ENCODE measurements around the gene KCNJ12. TPM values are rescaled to one million over a fixed set of nuclear protein-coding genes. Genes with fewer than 3 reads are reported as not detected.
A peak's percentile ranks its signal among the peaks of the same experiment; 100 is the strongest.
"Not testable (repeated sequence)": the region's sequence is repeated elsewhere in the genome, so short reads cannot be mapped to it uniquely, and the experiment has no call there.

KCNJ12 gene
- total RNA-seq, 4 donors from 2014 or later, result 0.84 to 2.4 (median 1.7) TPM

GRCh38 chr17:21438316-21439014 lies 62.3 kb downstream of the KCNJ12 start:
- not testable (repeated sequence) for H3K4me1 ChIP-seq; H3K9me3 ChIP-seq; DNase-seq (ENCODE audit: low spot score in 2 of 2); H3K27ac ChIP-seq; H3K4me3 ChIP-seq; H3K36me3 ChIP-seq; H3K27me3 ChIP-seq
- 57 to 70% methylated on average over 2 of the region's 6 CpGs for WGBS, 2 donors

DNA sequence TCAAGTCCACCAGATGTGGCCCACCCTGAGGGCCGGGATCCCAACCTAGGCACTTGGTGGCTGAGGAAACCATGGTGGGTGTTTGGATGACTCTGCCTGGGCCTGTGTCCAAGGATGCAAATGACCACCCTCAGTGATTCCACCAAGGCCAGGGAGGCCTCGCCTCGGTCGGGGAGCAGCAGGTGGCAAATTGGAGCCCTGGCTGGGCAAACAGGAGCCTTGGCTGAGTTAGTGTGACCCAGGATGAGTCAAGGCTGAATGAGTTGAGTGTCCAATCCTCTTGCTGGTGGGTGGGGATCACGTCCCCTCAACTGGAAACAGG lies 62.8 kb downstream of the KCNJ12 start:
- H3K4me3 ChIP-seq; H3K36me3 ChIP-seq; H3K27me3 ChIP-seq; DNase-seq (ENCODE audit: low spot score in 2 of 2); H3K27ac ChIP-seq; H3K9me3 ChIP-seq; H3K4me1 ChIP-seq: not testable (repeated sequence)
- WGBS, 2 donors, result 86% methylated on average over 3 of the region's 5 CpGs; no CpG with 5 or more reads in 1 of the 2 donors

DNA sequence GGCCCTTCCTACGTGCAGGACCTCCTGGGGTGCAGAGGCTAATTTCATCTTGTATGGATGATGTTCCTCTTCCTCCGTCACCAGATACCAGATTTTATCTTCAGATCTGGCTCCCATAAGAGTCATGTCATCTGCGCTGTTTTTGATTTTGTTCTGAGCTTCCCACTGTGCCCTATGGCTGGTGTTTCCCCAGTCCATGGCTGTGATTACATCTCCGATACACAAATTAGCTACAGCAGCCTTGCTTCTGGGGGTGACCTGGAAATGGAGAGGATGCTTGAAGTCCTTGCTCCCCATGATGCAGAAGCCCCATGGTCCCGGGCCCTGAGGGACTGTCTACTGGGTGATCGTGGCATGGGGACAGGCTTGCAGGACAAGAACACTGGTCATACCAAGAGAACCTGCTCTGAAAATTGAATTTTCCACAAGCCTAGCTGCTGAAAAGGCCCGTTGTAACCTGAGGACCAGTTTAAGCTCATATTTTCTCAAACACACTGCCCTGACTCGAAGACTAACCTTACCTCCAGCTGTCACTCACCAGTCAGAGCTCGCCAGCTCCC lies 69.0 kb downstream of the KCNJ12 start:
- H3K4me3 ChIP-seq, result no peak overlapping the region
- no peaks in the 10 kb centered on the region for H3K36me3 ChIP-seq
- 81 to 85% methylated on average over 8 to 9 of the region's 9 CpGs for WGBS, 2 donors
- no peak overlapping the region for H3K27ac ChIP-seq
- H3K27me3 ChIP-seq, result no peaks in the 10 kb centered on the region
- TF ChIP-seq EP300 (IDR thresholded peaks at IDR 0.05) (no peak), POLR2A (IDR thresholded peaks at IDR 0.05) (no peak)
- TF ChIP-seq, protein P1, sequence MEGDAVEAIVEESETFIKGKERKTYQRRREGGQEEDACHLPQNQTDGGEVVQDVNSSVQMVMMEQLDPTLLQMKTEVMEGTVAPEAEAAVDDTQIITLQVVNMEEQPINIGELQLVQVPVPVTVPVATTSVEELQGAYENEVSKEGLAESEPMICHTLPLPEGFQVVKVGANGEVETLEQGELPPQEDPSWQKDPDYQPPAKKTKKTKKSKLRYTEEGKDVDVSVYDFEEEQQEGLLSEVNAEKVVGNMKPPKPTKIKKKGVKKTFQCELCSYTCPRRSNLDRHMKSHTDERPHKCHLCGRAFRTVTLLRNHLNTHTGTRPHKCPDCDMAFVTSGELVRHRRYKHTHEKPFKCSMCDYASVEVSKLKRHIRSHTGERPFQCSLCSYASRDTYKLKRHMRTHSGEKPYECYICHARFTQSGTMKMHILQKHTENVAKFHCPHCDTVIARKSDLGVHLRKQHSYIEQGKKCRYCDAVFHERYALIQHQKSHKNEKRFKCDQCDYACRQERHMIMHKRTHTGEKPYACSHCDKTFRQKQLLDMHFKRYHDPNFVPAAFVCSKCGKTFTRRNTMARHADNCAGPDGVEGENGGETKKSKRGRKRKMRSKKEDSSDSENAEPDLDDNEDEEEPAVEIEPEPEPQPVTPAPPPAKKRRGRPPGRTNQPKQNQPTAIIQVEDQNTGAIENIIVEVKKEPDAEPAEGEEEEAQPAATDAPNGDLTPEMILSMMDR (IDR thresholded peaks at IDR 0.05), result no peak
- no peak for DNase-seq (ENCODE audit: low spot score in 2 of 2)
- no peaks in the 10 kb centered on the region for H3K4me1 ChIP-seq
- H3K9me3 ChIP-seq, result no peaks in the 10 kb centered on the region

DNA sequence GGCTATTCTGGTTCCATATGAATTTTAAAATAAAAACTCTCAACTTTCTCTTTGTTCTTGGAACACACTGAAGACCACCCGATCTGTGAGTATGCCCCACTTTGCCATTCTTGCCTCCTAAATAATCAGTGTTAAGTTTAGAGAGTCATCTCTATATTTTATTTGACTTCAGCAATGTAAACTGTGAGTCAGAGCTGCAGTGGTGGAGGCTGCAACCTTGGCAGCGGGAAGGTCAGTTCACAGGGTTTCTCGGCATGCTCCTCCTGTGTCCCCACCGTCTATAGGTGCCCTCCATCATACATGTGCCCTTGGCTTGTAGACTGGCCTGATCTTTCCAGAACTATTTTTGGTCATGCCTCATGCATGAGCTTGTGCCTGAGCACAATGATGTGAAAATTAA lies 71.4 kb downstream of the KCNJ12 start:
- WGBS, 2 donors, result 84 to 87% methylated on average over 4 of the region's 4 CpGs
- not testable (repeated sequence) for H3K27ac ChIP-seq; H3K4me1 ChIP-seq; H3K36me3 ChIP-seq; H3K9me3 ChIP-seq; DNase-seq (ENCODE audit: low spot score in 2 of 2); H3K4me3 ChIP-seq; H3K27me3 ChIP-seq

- H3K27me3 ChIP-seq; H3K4me3 ChIP-seq; H3K36me3 ChIP-seq; H3K9me3 ChIP-seq; DNase-seq (ENCODE audit: low spot score in 2 of 2); H3K27ac ChIP-seq: not testable (repeated sequence)
- TF ChIP-seq, protein P1 (IDR thresholded peaks at IDR 0.05), result peak in 3 of 5 experiments; percentile 18 to 29 (median 22)
- peaks cover 0 to 17% (median 4%) of the 10 kb centered on the region in 4 donors for H3K4me1 ChIP-seq
- WGBS, 2 donors, result 66 to 75% methylated on average over 3 of the region's 3 CpGs
These were observed 73.7 kb downstream of the KCNJ12 start for GRCh38 chr17:21449891-21450290.

- no peak overlapping the region for H3K4me3 ChIP-seq
These were observed 75.8 kb downstream of the KCNJ12 start for GRCh38 chr17:21451975-21452374.

More at GRCh38 chr17:21451975-21452374, 75.8 kb downstream of the KCNJ12 start:
- H3K27me3 ChIP-seq, result no peaks in the 10 kb centered on the region
- H3K36me3 ChIP-seq, result no peaks in the 10 kb centered on the region
- no peak overlapping the region for H3K27ac ChIP-seq
- WGBS, 2 donors, result 68 to 71% methylated on average over 9 of the region's 9 CpGs
- no peak for DNase-seq (ENCODE audit: low spot score in 2 of 2)
- peaks cover 0 to 22% (median 4%) of the 10 kb centered on the region in 4 donors for H3K4me1 ChIP-seq
- TF ChIP-seq POLR2A (IDR thresholded peaks at IDR 0.05) (no peak), EP300 (IDR thresholded peaks at IDR 0.05) (no peak)
- TF ChIP-seq, protein P1 (IDR thresholded peaks at IDR 0.05), result no peak
- H3K9me3 ChIP-seq, result no peaks in the 10 kb centered on the region
